Nephron (organoid): ENCODE data around the gene PEPD.

Experiments used
- H3K27ac Mint-ChIP-seq, 3 experiments: 2 replicates each; pipeline ENCODE4 v1.8.0; 2020; ENCODE audit warnings: mixed read lengths in 3 of 3, mild to moderate bottlenecking in 2 of 3, moderate library complexity in 1 of 3
- H3K27me3 Mint-ChIP-seq: 2 replicates; pipeline ENCODE4 v1.8.0; 2021; ENCODE audit warnings: low read depth, mild to moderate bottlenecking, moderate library complexity, mixed read lengths
- H3K36me3 Mint-ChIP-seq: 2 replicates; pipeline ENCODE4 v1.8.0; 2020; ENCODE audit warnings: low read depth, mixed read lengths
- H3K4me1 Mint-ChIP-seq: 2 replicates; pipeline ENCODE4 v1.8.0; 2020; ENCODE audit warnings: mixed read lengths
- H3K4me3 Mint-ChIP-seq, 3 experiments: 2 replicates each; pipeline ENCODE4 v1.8.0; 2020; ENCODE audit warnings: mild to moderate bottlenecking in 3 of 3, mixed read lengths in 3 of 3, moderate library complexity in 2 of 3
- H3K9me3 Mint-ChIP-seq: 2 replicates; pipeline ENCODE4 v1.8.0; 2020; ENCODE audit warnings: mixed read lengths
- CTCF ChIP-seq, 3 experiments: fragments of 200-600 bp; sonication (generic); IDR thresholded peaks; one replicate each; pipeline ENCODE4 v1.5.0; 2021; ENCODE audit warnings: antibody characterized with exemption in 3 of 3; ENCODE audit not compliant: unreplicated experiment in 3 of 3

Gene PEPD

GRCh38 chr19:33456076-33456844 lies 65.3 kb downstream of the PEPD start:
- H3K27me3 Mint-ChIP-seq = no peaks in the 10 kb centered on the region
- no peak for TF ChIP-seq CTCF (IDR thresholded peaks at IDR 0.05; ENCODE audit: unreplicated experiment in 3 of 3)
- H3K36me3 Mint-ChIP-seq = no peaks in the 10 kb centered on the region
- no peaks in the 10 kb centered on the region for H3K4me1 Mint-ChIP-seq
- no peak overlapping the region for H3K27ac Mint-ChIP-seq
- no peaks in the 10 kb centered on the region for H3K9me3 Mint-ChIP-seq
- H3K4me3 Mint-ChIP-seq = no peak overlapping the region

GRCh38 chr19:33453265-33453664 lies 68.3 kb downstream of the PEPD start:
- Mint-ChIP-seq H3K27me3 (no peaks in the 10 kb centered on the region), H3K9me3 (no peaks in the 10 kb centered on the region), H3K27ac (no peak overlapping the region), H3K4me3 (no peak overlapping the region), H3K36me3 (no peaks in the 10 kb centered on the region), H3K4me1 (no peaks in the 10 kb centered on the region)
- TF ChIP-seq CTCF (IDR thresholded peaks at IDR 0.05; ENCODE audit: unreplicated experiment in 3 of 3) = no peak

- no peak for TF ChIP-seq CTCF (IDR thresholded peaks at IDR 0.05; ENCODE audit: unreplicated experiment in 3 of 3)
- Mint-ChIP-seq H3K27me3 (no peaks in the 10 kb centered on the region), H3K27ac (no peak overlapping the region), H3K4me3 (no peak overlapping the region), H3K36me3 (no peaks in the 10 kb centered on the region), H3K4me1 (peaks cover 5% of the 10 kb centered on the region), H3K9me3 (no peaks in the 10 kb centered on the region)
Observed at GRCh38 chr19:33450689-33451088, 70.9 kb downstream of the PEPD start.

GRCh38 chr19:33449799-33450198 lies 71.8 kb downstream of the PEPD start:
- Mint-ChIP-seq H3K4me3 (no peak overlapping the region), H3K36me3 (no peaks in the 10 kb centered on the region), H3K9me3 (no peaks in the 10 kb centered on the region), H3K27ac (no peak overlapping the region), H3K4me1 (peaks cover 6% of the 10 kb centered on the region), H3K27me3 (no peaks in the 10 kb centered on the region)
- no peak for TF ChIP-seq CTCF (IDR thresholded peaks at IDR 0.05; ENCODE audit: unreplicated experiment in 3 of 3)

- H3K27me3 Mint-ChIP-seq = no peaks in the 10 kb centered on the region
- H3K4me3 Mint-ChIP-seq = no peak overlapping the region
- H3K4me1 Mint-ChIP-seq = peaks cover 6% of the 10 kb centered on the region
- TF ChIP-seq CTCF (IDR thresholded peaks at IDR 0.05; ENCODE audit: unreplicated experiment in 3 of 3) = no peak
- no peak overlapping the region for H3K27ac Mint-ChIP-seq
- no peaks in the 10 kb centered on the region for H3K9me3 Mint-ChIP-seq
- H3K36me3 Mint-ChIP-seq = peaks cover under 1% of the 10 kb centered on the region
Observed at GRCh38 chr19:33448159-33448516, 73.5 kb downstream of the PEPD start.
